Measurements from ENCODE around the gene PLG. TPM values are rescaled to one million over a fixed set of nuclear protein-coding genes. Genes with fewer than 3 reads are reported as not detected.

The PLG gene
- total RNA-seq, 1 experiment from 2014 or later, result 0.57 TPM

- H3K27ac ChIP-seq (ENCODE audit: low read length), result peak overlapping the region; percentile 42; the same call in 1 of the 2 replicates
- H3K4me3 ChIP-seq (ENCODE audit: low read depth in 2 of 2, low read length in 2 of 2), result peak overlapping the region; percentile 51 to 74
- in situ Hi-C loops (cut with HindIII; ENCODE audit: low pct_unique_long_range_greater_than_20kb, low sequenced_read_pairs) (no loop called here), intact Hi-C loops (cut with micrococcal nuclease; ENCODE audit: unreplicated experiment) (loop anchor here (10.0 kb wide), 1 partner anchor 252 kb away; no protein-coding TSS in a partner anchor)
- ChIA-PET CTCF (interaction anchor here (0.8 kb wide), 1 partner anchor 133 kb away, joined by 3 read pairs; no protein-coding TSS in a partner anchor), POLR2A (interaction anchor here (0.7 kb wide), 1 partner anchor 25 kb away, joined by 5 read pairs; no protein-coding TSS in a partner anchor)
- ATAC-seq, result peak; percentile 66; the same call in 1 of the 2 replicates
- BruUV-seq (replicated peaks), result no TSS peak
- no peaks in the 10 kb centered on the region for H3K4me1 ChIP-seq (ENCODE audit: control insufficient read depth, insufficient read depth, low read length)
- no peaks in the 10 kb centered on the region; the same call in 1 of the 2 replicates for H3K9me3 ChIP-seq (ENCODE audit: control insufficient read depth, insufficient read depth, low read depth, low read length)
- H3K27me3 ChIP-seq (ENCODE audit: control insufficient read depth, insufficient read depth, low read length), result no peaks in the 10 kb centered on the region
- TF ChIP-seq TCF7L2 (IDR thresholded peaks at IDR 0.05; ENCODE audit: low read depth, low read length), result no peak
- TF ChIP-seq CTCF (IDR thresholded peaks at IDR 0.05), result no peak
- no peak for TF ChIP-seq POLR2AphosphoS5 (IDR thresholded peaks at IDR 0.05; ENCODE audit: low read depth, low read length)
- TF ChIP-seq REST (IDR thresholded peaks at IDR 0.05; ENCODE audit: insufficient read depth in 1 of 2, low read depth in 2 of 2, low read length in 1 of 2), result no peak
- no peak for TF ChIP-seq SIN3A (IDR thresholded peaks at IDR 0.05; ENCODE audit: borderline replicate concordance, insufficient read depth, low read depth, low read length)
- H3K36me3 ChIP-seq (ENCODE audit: control insufficient read depth, insufficient read depth, low read length), result no peaks in the 10 kb centered on the region
- DNase-seq (ENCODE audit: low read depth, low spot score), result no peak
These were observed 64.6 kb downstream of the PLG start for GRCh38 chr6:160766657-160766988.

GRCh38 chr6:160766989-160767646 lies 65.1 kb downstream of the PLG start:
- H3K9me3 ChIP-seq (ENCODE audit: control insufficient read depth, insufficient read depth, low read depth, low read length), result no peaks in the 10 kb centered on the region
- in situ Hi-C loops (cut with HindIII; ENCODE audit: low pct_unique_long_range_greater_than_20kb, low sequenced_read_pairs) (no loop called here), intact Hi-C loops (cut with micrococcal nuclease; ENCODE audit: unreplicated experiment) (loop anchor here (10.0 kb wide), 1 partner anchor 252 kb away; no protein-coding TSS in a partner anchor)
- ChIA-PET CTCF (interaction anchor here (0.8 to 1.0 kb wide), 2 partner anchors 17 to 132 kb away, joined by 3 to 4 read pairs; no protein-coding TSS in a partner anchor), POLR2A (interaction anchor here (0.7 kb wide), 1 partner anchor 24 kb away, joined by 5 read pairs; no protein-coding TSS in a partner anchor)
- no peaks in the 10 kb centered on the region for H3K36me3 ChIP-seq (ENCODE audit: control insufficient read depth, insufficient read depth, low read length)
- BruUV-seq (replicated peaks), result no TSS peak
- H3K4me3 ChIP-seq (ENCODE audit: low read depth in 2 of 2, low read length in 2 of 2), result peak overlapping the region; percentile 51 to 74
- H3K4me1 ChIP-seq (ENCODE audit: control insufficient read depth, insufficient read depth, low read length), result no peaks in the 10 kb centered on the region
- peak; percentile 96 for TF ChIP-seq CTCF (IDR thresholded peaks at IDR 0.05)
- no peak for TF ChIP-seq REST (IDR thresholded peaks at IDR 0.05; ENCODE audit: insufficient read depth in 1 of 2, low read depth in 2 of 2, low read length in 1 of 2)
- no peak for TF ChIP-seq POLR2AphosphoS5 (IDR thresholded peaks at IDR 0.05; ENCODE audit: low read depth, low read length)
- no peaks in the 10 kb centered on the region for H3K27me3 ChIP-seq (ENCODE audit: control insufficient read depth, insufficient read depth, low read length)
- ATAC-seq (peak; percentile 97), DNase-seq (ENCODE audit: low read depth, low spot score) (no peak)
- H3K27ac ChIP-seq (ENCODE audit: low read length), result peak overlapping the region; percentile 42; the same call in 1 of the 2 replicates

Measured in Panc1 (cell line).